Bronchial epithelial cell (primary cell): Measurements from ENCODE around the gene ZSCAN26. TPM values are rescaled to one million over a fixed set of nuclear protein-coding genes. Genes with fewer than 3 reads are reported as not detected.

Experiments
- DNase-seq: peaks from one replicate; pipeline ENCODE4 v3.0.0-alpha.2; 2010; ENCODE audit warnings: low read depth
- FAIRE-seq: peaks from 2 replicates; lab custom pipeline; 2011; peaks lifted over from hg19 to GRCh38; lab: Jason Lieb, UNC
- H3K27me3 ChIP-seq: 2 replicates; pipeline ENCODE4 v1.5.1; 2011; ENCODE audit warnings: low read length; ENCODE audit not compliant: control insufficient read depth, insufficient read depth
- H3K36me3 ChIP-seq: 2 replicates; pipeline ENCODE4 v1.5.1; 2011; ENCODE audit warnings: low read length; ENCODE audit not compliant: control insufficient read depth, insufficient read depth
- H3K4me3 ChIP-seq: 2 replicates; pipeline ENCODE4 v1.5.1; 2011; ENCODE audit warnings: mild to moderate bottlenecking, low read depth, low read length, control low read depth
- total RNA-seq: library from RNA; depleted of rRNA; stranded (reverse); fragments of >200 nt; gene quantifications from 2 replicates; pipeline ENCODE4 v1.2.1, GENCODE V29; 2014
- TF ChIP-seq, protein P1 (sequence below): IDR thresholded peaks from 2 replicates; pipeline ENCODE4 v1.5.1; 2011; ENCODE audit warnings: mild to moderate bottlenecking, moderate library complexity, low read length, control low read depth, inconsistent platforms; ENCODE audit not compliant: insufficient read depth, severe bottlenecking

Gene ZSCAN26
- total RNA-seq, 1 donor from 2014 or later, result 8.7 TPM

GRCh38 chr6:28239636-28240035, 27.3 kb upstream of the ZSCAN26 start:
- DNase-seq, result no peak
- TF ChIP-seq, protein P1, sequence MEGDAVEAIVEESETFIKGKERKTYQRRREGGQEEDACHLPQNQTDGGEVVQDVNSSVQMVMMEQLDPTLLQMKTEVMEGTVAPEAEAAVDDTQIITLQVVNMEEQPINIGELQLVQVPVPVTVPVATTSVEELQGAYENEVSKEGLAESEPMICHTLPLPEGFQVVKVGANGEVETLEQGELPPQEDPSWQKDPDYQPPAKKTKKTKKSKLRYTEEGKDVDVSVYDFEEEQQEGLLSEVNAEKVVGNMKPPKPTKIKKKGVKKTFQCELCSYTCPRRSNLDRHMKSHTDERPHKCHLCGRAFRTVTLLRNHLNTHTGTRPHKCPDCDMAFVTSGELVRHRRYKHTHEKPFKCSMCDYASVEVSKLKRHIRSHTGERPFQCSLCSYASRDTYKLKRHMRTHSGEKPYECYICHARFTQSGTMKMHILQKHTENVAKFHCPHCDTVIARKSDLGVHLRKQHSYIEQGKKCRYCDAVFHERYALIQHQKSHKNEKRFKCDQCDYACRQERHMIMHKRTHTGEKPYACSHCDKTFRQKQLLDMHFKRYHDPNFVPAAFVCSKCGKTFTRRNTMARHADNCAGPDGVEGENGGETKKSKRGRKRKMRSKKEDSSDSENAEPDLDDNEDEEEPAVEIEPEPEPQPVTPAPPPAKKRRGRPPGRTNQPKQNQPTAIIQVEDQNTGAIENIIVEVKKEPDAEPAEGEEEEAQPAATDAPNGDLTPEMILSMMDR, result no peak
- H3K27me3 ChIP-seq, result no peaks in the 10 kb centered on the region
- no peak for FAIRE-seq
- H3K4me3 ChIP-seq, result no peak overlapping the region
- H3K36me3 ChIP-seq, result no peaks in the 10 kb centered on the region

GRCh38 chr6:28240471-28240870, 26.5 kb upstream of the ZSCAN26 start:
- TF ChIP-seq, protein P1, result no peak
- FAIRE-seq (no peak), DNase-seq (no peak)
- Histone ChIP-seq H3K4me3 (no peak overlapping the region), H3K27me3 (no peaks in the 10 kb centered on the region), H3K36me3 (no peaks in the 10 kb centered on the region)

DNA sequence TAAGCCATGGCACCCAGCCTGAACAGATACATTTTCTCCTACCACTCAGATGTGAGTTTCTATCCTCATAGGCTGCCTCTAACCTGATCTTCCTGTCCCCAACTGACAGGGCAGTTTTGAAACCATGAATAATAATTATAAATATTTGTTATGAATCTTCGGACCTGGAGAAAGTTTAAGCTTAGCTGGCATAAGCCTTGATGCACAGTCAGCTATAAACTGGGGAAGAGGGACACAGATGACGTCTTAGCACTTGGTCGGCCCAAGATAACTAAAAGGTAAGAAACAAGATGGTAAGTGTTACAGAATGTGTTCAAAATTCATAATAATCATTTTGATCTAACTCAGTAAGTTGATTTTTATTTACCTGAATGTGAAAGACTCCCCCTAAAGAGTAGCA, 23.0 kb upstream of the ZSCAN26 start:
- H3K36me3 ChIP-seq, result peaks cover 9% of the 10 kb centered on the region
- DNase-seq, result no peak
- no peak overlapping the region for H3K4me3 ChIP-seq
- no peak for FAIRE-seq
- no peaks in the 10 kb centered on the region for H3K27me3 ChIP-seq
- TF ChIP-seq, protein P1, result no peak

DNA sequence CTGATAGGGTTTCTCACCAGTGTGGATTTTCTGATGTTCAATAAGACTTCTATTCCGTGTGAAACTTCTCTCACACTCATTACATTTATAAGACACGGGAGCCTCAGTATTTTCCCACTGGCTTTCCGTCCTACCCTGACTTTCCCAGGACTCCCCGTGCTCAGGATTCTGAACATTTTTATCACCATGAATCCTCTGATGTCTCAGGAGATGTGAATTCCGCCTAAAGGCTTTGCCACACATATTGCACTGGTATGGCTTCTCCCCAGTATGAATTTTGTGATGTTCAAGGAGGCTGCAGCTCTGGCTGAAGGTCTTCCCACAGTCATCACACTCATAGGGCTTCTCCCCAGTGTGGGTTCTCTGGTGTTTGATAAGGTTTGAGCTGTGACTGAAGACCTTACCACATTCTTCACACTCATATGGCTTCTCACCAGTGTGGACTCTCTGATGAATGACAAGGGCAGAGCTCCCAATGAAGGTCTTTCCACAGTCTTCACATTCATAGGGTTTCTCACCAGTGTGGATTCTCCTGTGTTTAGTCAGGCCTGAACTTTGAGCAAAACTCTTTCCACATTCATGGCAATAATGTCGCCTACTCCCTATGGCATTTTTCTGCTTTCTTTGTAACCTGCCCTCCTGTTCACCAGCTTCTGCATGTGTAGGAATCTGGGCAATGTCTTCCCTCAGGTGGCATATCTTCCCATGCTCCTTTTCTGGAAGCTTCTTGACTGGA, 21.6 kb upstream of the ZSCAN26 start:
- H3K36me3 ChIP-seq, result peaks cover 9% of the 10 kb centered on the region
- TF ChIP-seq, protein P1, result no peak
- peak; percentile 86 for FAIRE-seq

GRCh38 chr6:28248916-28249315, 18.0 kb upstream of the ZSCAN26 start:
- Histone ChIP-seq H3K36me3 (peaks cover 9% of the 10 kb centered on the region), H3K4me3 (no peak overlapping the region), H3K27me3 (no peaks in the 10 kb centered on the region)
- FAIRE-seq (no peak), DNase-seq (no peak)
- TF ChIP-seq, protein P1, result no peak

More for the DNA sequence above, 21.6 kb upstream of the ZSCAN26 start:
- no peak overlapping the region for H3K4me3 ChIP-seq
- DNase-seq, result no peak
- no peaks in the 10 kb centered on the region for H3K27me3 ChIP-seq

GRCh38 chr6:28250747-28251146, 16.2 kb upstream of the ZSCAN26 start:
- DNase-seq, result no peak
- H3K36me3 ChIP-seq, result peaks cover 7% of the 10 kb centered on the region
- FAIRE-seq, result no peak
- H3K27me3 ChIP-seq, result no peaks in the 10 kb centered on the region
- TF ChIP-seq, protein P1, result no peak
- H3K4me3 ChIP-seq, result no peak overlapping the region
